ENCODE measurements around the gene TRIM56.
"Not testable (repeated sequence)": the region's sequence is repeated elsewhere in the genome, so short reads cannot be mapped to it uniquely, and the experiment has no call there.

TRIM56 gene

GRCh38 chr7:101085162-101085964 lies at the start of gene TRIM56:
Gene TRIM56 (plus strand): TSS chr7:101085481. CDS start chr7:101087313, 1,832 bp downstream.
- DNase-seq (ENCODE audit: low read depth) = peak; percentile 51

GRCh38 chr7:101035941-101036340 lies 49.3 kb upstream of the TRIM56 start:
- DNase-seq (ENCODE audit: low read depth) = no peak

GRCh38 chr7:101041283-101041682 lies 44.0 kb upstream of the TRIM56 start:
- not testable (repeated sequence) for DNase-seq (ENCODE audit: low read depth)

- DNase-seq (ENCODE audit: low read depth) = peak; percentile 25
Measured at GRCh38 chr7:101058355-101058754, 26.9 kb upstream of the TRIM56 start.

GRCh38 chr7:101059620-101059942 lies 25.7 kb upstream of the TRIM56 start:
- no peak for DNase-seq (ENCODE audit: low read depth)

GRCh38 chr7:101060992-101061391 lies 24.3 kb upstream of the TRIM56 start:
- no peak for DNase-seq (ENCODE audit: low read depth)

GRCh38 chr7:101064176-101064550 lies 21.1 kb upstream of the TRIM56 start:
- not testable (repeated sequence) for DNase-seq (ENCODE audit: low read depth)

- DNase-seq (ENCODE audit: low read depth) = not testable (repeated sequence)
Measured at GRCh38 chr7:101065162-101065561, 20.1 kb upstream of the TRIM56 start.

- no peak for DNase-seq (ENCODE audit: low read depth)
Measured at GRCh38 chr7:101066141-101066832, 19.0 kb upstream of the TRIM56 start.

GRCh38 chr7:101066833-101067177 lies 18.5 kb upstream of the TRIM56 start:
- DNase-seq (ENCODE audit: low read depth) = no peak

GRCh38 chr7:101068401-101068800 lies 16.9 kb upstream of the TRIM56 start:
- DNase-seq (ENCODE audit: low read depth) = no peak

- not testable (repeated sequence) for DNase-seq (ENCODE audit: low read depth)
Measured at GRCh38 chr7:101071362-101072104, 13.7 kb upstream of the TRIM56 start.

GRCh38 chr7:101075646-101076045 lies 9.6 kb upstream of the TRIM56 start:
- DNase-seq (ENCODE audit: low read depth) = no peak

- DNase-seq (ENCODE audit: low read depth) = not testable (repeated sequence)
Measured at GRCh38 chr7:101076183-101076582, 9.1 kb upstream of the TRIM56 start.

GRCh38 chr7:101077303-101078086 lies 7.8 kb upstream of the TRIM56 start:
- DNase-seq (ENCODE audit: low read depth) = peak; percentile 70

- DNase-seq (ENCODE audit: low read depth) = no peak
Measured at GRCh38 chr7:101081432-101081831, 3.8 kb upstream of the TRIM56 start.

- DNase-seq (ENCODE audit: low read depth) = no peak
Measured at GRCh38 chr7:101084865-101085161, 468 bp upstream of the TRIM56 start.

- DNase-seq (ENCODE audit: low read depth) = no peak
Measured at GRCh38 chr7:101087334-101088068, 2.2 kb downstream of the TRIM56 start.

- DNase-seq (ENCODE audit: low read depth) = no peak
Measured at GRCh38 chr7:101088069-101088425, 2.8 kb downstream of the TRIM56 start.

GRCh38 chr7:101088858-101089529 lies 3.7 kb downstream of the TRIM56 start:
- no peak for DNase-seq (ENCODE audit: low read depth)

GRCh38 chr7:101089876-101090275 lies 4.6 kb downstream of the TRIM56 start:
- DNase-seq (ENCODE audit: low read depth) = no peak
